ENCODE measurements around the gene SIPA1L3.
A peak's percentile ranks its signal among the peaks of the same experiment; 100 is the strongest.
"Not testable (repeated sequence)": the region's sequence is repeated elsewhere in the genome, so short reads cannot be mapped to it uniquely, and the experiment has no call there.

SIPA1L3 gene

DNA sequence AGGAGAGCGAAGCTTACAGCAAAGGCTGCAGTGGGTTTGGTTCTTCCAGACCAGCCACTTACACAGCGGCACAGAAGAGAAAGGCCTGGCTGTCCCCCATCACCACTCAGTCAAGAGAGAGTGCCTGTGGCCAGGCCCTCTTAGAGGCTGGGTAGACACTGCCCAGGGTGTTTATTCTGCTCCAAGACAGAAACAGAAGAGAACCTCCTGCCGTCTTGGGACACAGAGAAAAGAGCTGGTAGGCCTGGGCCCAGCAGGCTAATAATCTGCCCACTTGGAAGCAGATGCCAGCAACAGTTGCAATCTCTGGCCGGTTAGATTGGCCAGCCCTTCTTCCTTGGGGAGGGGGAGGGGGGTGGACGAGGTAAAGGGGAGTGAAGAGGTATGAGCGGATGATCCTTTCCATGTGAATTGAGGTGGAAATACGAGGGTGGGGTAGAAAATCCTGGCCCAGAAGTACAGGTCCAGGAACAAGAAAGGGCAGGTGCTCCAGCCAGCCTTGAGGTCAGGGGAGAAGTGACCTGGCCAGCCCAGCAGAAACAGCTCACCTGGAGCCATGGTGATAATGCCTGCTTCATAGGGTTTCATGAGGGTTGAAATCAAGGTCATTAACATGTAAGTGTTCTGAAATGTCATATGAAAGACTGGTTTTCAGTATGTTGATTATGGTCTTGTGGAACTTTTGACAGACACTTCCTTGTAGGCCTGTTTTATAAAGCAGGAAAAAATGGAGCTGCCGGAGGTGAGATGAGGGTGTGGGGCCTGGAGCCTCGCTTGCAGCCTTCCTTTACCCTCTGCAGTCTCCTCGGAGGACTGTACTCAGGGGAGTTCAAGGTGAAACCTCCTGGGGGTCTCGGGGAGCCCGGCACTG lies 116.9 kb downstream of the SIPA1L3 start:
- Histone ChIP-seq H3K4me1 (peaks cover 88% of the 10 kb centered on the region), H3K9me3 (no peaks in the 10 kb centered on the region), H3K27me3 (no peaks in the 10 kb centered on the region), H3K9ac (peak overlapping the region; percentile 54), H3K27ac (peak overlapping the region; percentile 89), H3K4me3 (no peak overlapping the region), H3K36me3 (no peaks in the 10 kb centered on the region), H3K4me2 (peak overlapping the region; percentile 85), H4K20me1 (no peaks in the 10 kb centered on the region)
- TF ChIP-seq Cebpa-rat (IDR thresholded peaks at IDR 0.05), result no peak

DNA sequence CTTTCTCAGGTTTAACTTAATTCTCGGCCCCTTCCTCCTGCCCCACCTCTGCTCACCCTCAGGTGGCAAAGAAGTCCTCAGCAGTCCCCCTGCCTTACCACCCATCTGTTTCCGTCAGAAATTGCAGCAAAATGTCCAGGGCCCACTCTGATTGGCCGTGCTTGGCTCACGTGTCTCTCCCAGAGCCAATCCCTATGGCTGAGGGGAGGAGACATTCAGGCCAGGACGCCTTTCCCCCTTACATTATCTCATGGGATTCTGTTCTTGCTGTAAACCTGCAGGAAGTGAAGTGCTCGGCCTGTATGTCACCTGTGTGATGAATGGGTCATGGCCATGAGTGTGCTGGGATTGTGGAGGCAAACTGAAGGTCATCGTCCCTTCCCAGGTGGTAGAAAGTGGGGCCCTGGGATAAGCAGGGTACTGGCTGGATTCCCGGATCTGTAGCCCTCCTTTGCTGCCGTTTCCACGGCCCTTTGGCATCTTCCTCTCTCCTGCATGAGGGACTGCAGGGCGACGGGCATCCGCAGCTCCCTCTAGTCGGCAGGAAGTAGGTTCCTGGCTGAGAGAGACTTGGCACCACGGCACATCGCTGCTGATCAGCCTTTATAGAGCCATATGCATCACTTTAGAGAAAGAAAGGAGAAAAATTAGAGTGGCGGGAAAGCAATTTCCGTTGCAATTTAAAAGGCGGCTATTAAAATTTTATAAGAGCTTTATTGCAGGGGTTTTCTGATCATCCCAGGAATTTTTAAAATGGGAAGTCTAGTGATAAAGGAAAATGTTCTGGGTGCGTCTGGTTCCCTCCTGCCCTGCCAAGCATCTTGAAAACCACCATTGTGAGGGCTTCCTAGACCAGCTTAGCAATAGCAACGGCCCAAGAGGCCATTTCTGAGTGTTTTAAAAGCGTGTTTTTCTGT lies 118.2 kb downstream of the SIPA1L3 start:
- H3K9ac ChIP-seq, result 0 out of 2 replicates have a peak overlapping the region, but pooled peaks have one; percentile 54
- H3K9me3 ChIP-seq, result no peaks in the 10 kb centered on the region
- H3K27ac ChIP-seq, result peak overlapping the region; percentile 89
- H3K27me3 ChIP-seq, result no peaks in the 10 kb centered on the region
- no peaks in the 10 kb centered on the region for H4K20me1 ChIP-seq
- TF ChIP-seq Cebpa-rat (IDR thresholded peaks at IDR 0.05), result no peak
- H3K36me3 ChIP-seq, result peaks cover 4% of the 10 kb centered on the region; the same call in 1 of the 2 replicates
- H3K4me3 ChIP-seq, result no peak overlapping the region
- peaks cover 81% of the 10 kb centered on the region for H3K4me1 ChIP-seq
- H3K4me2 ChIP-seq, result peak overlapping the region; percentile 85

- Histone ChIP-seq H4K20me1 (no peaks in the 10 kb centered on the region), H3K4me2 (peak overlapping the region; percentile 85), H3K9me3 (no peaks in the 10 kb centered on the region), H3K36me3 (peaks cover 11% of the 10 kb centered on the region), H3K4me1 (peaks cover 74% of the 10 kb centered on the region), H3K4me3 (no peak overlapping the region), H3K9ac (no peak overlapping the region; the same call in 1 of the 2 replicates), H3K27ac (peak overlapping the region; percentile 89), H3K27me3 (no peaks in the 10 kb centered on the region)
- no peak for TF ChIP-seq Cebpa-rat (IDR thresholded peaks at IDR 0.05)
Measured at GRCh38 chr19:38025909-38026307, 118.9 kb downstream of the SIPA1L3 start.

GRCh38 chr19:38028913-38029510 lies 122.0 kb downstream of the SIPA1L3 start:
- Histone ChIP-seq H4K20me1 (no peaks in the 10 kb centered on the region), H3K4me2 (peak overlapping the region; percentile 35), H3K27me3 (no peaks in the 10 kb centered on the region), H3K27ac (no peak overlapping the region), H3K9me3 (no peaks in the 10 kb centered on the region), H3K9ac (no peak overlapping the region), H3K36me3 (peaks cover 19% of the 10 kb centered on the region), H3K4me3 (no peak overlapping the region), H3K4me1 (peaks cover 59% of the 10 kb centered on the region)
- TF ChIP-seq Cebpa-rat (IDR thresholded peaks at IDR 0.05), result no peak

- H3K36me3 ChIP-seq, result peaks cover 19% of the 10 kb centered on the region
- H3K27ac ChIP-seq, H3K4me2 ChIP-seq, H3K27me3 ChIP-seq, H3K9me3 ChIP-seq, H3K9ac ChIP-seq, H3K4me3 ChIP-seq, H4K20me1 ChIP-seq: not testable (repeated sequence)
- H3K4me1 ChIP-seq, result peaks cover 59% of the 10 kb centered on the region
Measured at GRCh38 chr19:38030001-38030400, 123.0 kb downstream of the SIPA1L3 start.

GRCh38 chr19:38030686-38031422 lies 123.8 kb downstream of the SIPA1L3 start:
- Histone ChIP-seq H3K4me2 (no peak overlapping the region), H3K27ac (no peak overlapping the region), H3K4me1 (peaks cover 52% of the 10 kb centered on the region), H3K27me3 (no peaks in the 10 kb centered on the region), H3K36me3 (peaks cover 19% of the 10 kb centered on the region), H3K9me3 (no peaks in the 10 kb centered on the region), H3K4me3 (no peak overlapping the region), H4K20me1 (peaks cover under 1% of the 10 kb centered on the region; the same call in 1 of the 2 replicates), H3K9ac (no peak overlapping the region)
- TF ChIP-seq Cebpa-rat (IDR thresholded peaks at IDR 0.05), result no peak

DNA sequence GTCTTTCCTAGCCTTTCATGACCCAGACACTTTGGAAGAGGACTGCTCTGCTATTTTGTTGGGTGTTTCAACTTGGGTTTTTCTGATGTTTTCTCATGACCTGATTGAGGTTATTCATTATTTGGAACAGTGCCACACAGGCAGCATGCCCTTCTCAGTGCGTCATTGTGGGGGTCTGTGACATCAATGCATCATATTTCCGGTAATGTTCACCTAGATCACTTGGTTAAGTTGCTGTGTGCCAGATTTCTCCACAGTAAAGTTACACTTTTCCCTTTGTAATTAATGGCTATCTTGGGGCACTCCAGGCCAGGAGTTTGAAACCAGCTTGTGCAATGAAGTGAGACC lies 124.4 kb downstream of the SIPA1L3 start:
- Histone ChIP-seq H3K36me3 (peaks cover 19% of the 10 kb centered on the region), H3K27me3 (no peaks in the 10 kb centered on the region), H3K4me3 (no peak overlapping the region), H3K9ac (no peak overlapping the region), H3K4me1 (peaks cover 52% of the 10 kb centered on the region), H4K20me1 (peaks cover 6% of the 10 kb centered on the region; the same call in 1 of the 2 replicates), H3K9me3 (no peaks in the 10 kb centered on the region), H3K4me2 (no peak overlapping the region), H3K27ac (no peak overlapping the region)
- no peak for TF ChIP-seq Cebpa-rat (IDR thresholded peaks at IDR 0.05)

GRCh38 chr19:38032151-38032550 lies 125.1 kb downstream of the SIPA1L3 start:
- H3K36me3 ChIP-seq, result peaks cover 19% of the 10 kb centered on the region
- H3K9ac ChIP-seq, result no peak overlapping the region
- H4K20me1 ChIP-seq, result peaks cover 7% of the 10 kb centered on the region; the same call in 1 of the 2 replicates
- no peak overlapping the region for H3K4me3 ChIP-seq
- peaks cover 58% of the 10 kb centered on the region for H3K4me1 ChIP-seq
- H3K27me3 ChIP-seq, result no peaks in the 10 kb centered on the region
- no peaks in the 10 kb centered on the region for H3K9me3 ChIP-seq
- TF ChIP-seq Cebpa-rat (IDR thresholded peaks at IDR 0.05), result no peak
- H3K27ac ChIP-seq, result no peak overlapping the region
- no peak overlapping the region for H3K4me2 ChIP-seq

GRCh38 chr19:38032951-38033350 lies 125.9 kb downstream of the SIPA1L3 start:
- Histone ChIP-seq H3K9ac (no peak overlapping the region), H3K4me2 (peak overlapping the region; percentile 5; the same call in 1 of the 2 replicates), H3K4me1 (peaks cover 58% of the 10 kb centered on the region), H3K4me3 (no peak overlapping the region), H3K9me3 (no peaks in the 10 kb centered on the region), H4K20me1 (peaks cover 7% of the 10 kb centered on the region; the same call in 1 of the 2 replicates), H3K27ac (no peak overlapping the region), H3K36me3 (peaks cover 19% of the 10 kb centered on the region), H3K27me3 (no peaks in the 10 kb centered on the region)
- no peak for TF ChIP-seq Cebpa-rat (IDR thresholded peaks at IDR 0.05)

Data from BLaER1 (cell line).